ENCODE measurements around the gene CRADD.

The CRADD gene

DNA sequence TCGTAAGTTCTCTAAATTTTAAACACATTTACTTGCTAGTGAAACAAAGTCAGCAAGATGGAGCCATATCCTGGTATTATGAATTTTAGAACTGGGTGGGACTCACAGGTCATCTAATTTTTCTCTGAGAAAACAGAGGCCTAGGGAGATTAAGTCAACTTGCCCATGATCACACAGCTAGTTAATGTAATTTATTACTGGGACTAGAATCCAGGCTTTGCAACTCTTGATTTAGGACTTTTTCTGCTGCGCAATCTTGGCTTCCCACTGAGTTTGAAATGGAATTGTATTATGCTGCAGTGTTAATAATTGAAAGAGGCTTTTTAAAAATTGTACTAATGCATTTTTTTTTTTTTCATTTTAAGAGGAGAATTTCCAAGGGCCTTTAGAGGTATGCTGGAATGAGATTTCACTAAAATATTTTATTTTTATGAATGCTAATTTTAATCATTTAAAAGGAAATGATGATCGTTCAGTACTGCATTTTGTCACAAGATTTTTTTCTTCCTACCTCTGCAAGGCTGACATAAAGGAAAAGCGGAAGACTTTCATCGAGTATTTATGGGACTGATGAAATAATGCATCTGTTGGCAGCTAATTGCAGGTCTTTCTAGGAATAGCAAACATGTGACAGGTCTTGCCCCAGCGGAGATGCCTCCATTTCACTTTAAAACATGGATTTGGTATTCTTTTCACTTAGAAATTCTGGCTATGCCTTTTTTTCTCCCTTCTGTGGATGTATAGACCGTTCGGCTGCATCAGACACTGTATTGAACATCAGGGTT is 9.6 kb downstream of the CRADD start:
- Histone ChIP-seq H3K4me2 (ENCODE audit: low read length) (no peak overlapping the region), H2AFZ (no peak overlapping the region), H3K4me1 (peaks cover 47% of the 10 kb centered on the region), H3K9ac (no peak overlapping the region), H3K9me3 (ENCODE audit: control insufficient read depth, low read length) (no peaks in the 10 kb centered on the region), H3K27me3 (ENCODE audit: control insufficient read depth, insufficient read depth, low read length) (no peaks in the 10 kb centered on the region), H3K27ac (no peak overlapping the region), H3K36me3 (ENCODE audit: control insufficient read depth, insufficient read depth, low read length) (no peaks in the 10 kb centered on the region), H3K4me3 (ENCODE audit: low read depth, low read length) (no peak overlapping the region), H3K79me2 (peaks cover 36% of the 10 kb centered on the region)
- TF ChIP-seq, protein P1, sequence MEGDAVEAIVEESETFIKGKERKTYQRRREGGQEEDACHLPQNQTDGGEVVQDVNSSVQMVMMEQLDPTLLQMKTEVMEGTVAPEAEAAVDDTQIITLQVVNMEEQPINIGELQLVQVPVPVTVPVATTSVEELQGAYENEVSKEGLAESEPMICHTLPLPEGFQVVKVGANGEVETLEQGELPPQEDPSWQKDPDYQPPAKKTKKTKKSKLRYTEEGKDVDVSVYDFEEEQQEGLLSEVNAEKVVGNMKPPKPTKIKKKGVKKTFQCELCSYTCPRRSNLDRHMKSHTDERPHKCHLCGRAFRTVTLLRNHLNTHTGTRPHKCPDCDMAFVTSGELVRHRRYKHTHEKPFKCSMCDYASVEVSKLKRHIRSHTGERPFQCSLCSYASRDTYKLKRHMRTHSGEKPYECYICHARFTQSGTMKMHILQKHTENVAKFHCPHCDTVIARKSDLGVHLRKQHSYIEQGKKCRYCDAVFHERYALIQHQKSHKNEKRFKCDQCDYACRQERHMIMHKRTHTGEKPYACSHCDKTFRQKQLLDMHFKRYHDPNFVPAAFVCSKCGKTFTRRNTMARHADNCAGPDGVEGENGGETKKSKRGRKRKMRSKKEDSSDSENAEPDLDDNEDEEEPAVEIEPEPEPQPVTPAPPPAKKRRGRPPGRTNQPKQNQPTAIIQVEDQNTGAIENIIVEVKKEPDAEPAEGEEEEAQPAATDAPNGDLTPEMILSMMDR (IDR thresholded peaks at IDR 0.05): no peak

DNA sequence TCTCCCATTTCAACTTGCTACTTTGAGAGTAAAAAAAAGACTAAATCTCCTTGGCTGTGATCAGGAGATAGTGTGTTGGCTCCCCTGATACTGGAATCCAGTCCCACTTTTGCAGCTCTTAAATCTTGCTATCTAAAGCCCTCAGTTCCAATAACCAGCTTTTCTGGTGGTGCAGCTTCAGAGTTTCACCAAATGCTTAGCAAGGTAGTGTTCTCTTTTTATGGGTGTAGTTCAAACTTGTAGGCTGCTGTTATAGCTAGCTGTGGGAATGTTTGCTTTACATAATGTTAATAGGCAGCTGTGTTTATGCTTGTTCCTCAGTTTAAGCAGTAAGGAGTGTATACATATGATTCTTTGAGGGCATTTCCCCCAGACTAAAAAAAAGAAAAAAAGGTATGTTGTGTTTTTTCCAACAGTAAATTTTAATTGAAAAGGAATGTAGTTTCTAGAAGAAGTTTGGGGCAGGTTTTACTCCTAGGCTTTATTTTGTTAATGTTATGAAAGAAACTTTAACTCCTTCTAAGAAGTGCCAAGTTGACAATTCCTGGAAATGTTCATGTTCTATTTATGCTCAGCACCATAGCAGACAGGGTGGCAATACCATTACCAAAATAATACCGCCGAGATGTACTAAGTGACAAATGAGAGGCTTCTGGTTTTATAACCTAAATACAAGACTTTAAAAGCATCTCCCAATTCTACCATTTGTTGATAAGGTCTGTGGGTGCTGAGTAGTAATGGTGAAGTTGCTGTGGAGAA is 12.1 kb downstream of the CRADD start:
- Histone ChIP-seq H2AFZ (peak overlapping the region; percentile 40), H3K36me3 (ENCODE audit: control insufficient read depth, insufficient read depth, low read length) (no peaks in the 10 kb centered on the region), H3K4me2 (ENCODE audit: low read length) (peak overlapping the region; percentile 31), H3K9ac (no peak overlapping the region), H3K9me3 (ENCODE audit: control insufficient read depth, low read length) (no peaks in the 10 kb centered on the region), H3K27me3 (ENCODE audit: control insufficient read depth, insufficient read depth, low read length) (no peaks in the 10 kb centered on the region), H3K79me2 (peaks cover 46% of the 10 kb centered on the region), H3K27ac (peak overlapping the region; percentile 53), H3K4me1 (peaks cover 25% of the 10 kb centered on the region), H3K4me3 (ENCODE audit: low read depth, low read length) (no peak overlapping the region)
- TF ChIP-seq, protein P1 (IDR thresholded peaks at IDR 0.05): no peak

DNA sequence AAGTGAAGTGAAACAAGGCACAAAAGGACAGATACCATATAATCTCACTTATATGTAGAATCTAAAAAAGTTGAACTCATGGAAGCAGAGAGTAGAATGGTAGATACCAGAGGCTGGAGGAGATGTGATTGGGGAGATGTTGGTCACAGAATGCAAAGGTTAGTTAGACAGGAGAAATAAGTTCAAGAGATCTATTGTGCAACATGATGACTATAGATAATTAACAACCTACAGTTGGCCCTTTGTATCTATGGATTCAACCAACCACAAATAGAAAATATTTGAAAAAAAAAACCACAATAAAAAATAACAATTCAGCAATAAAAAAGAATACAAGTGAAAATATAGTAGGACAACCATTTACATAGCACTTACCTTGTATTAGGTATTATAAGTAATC is 19.3 kb downstream of the CRADD start:
- no peaks in the 10 kb centered on the region for H3K36me3 ChIP-seq (ENCODE audit: control insufficient read depth, insufficient read depth, low read length)
- no peak overlapping the region for H2AFZ ChIP-seq
- peaks cover 15% of the 10 kb centered on the region for H3K4me1 ChIP-seq
- no peak overlapping the region for H3K27ac ChIP-seq
- no peak overlapping the region for H3K9ac ChIP-seq
- H3K27me3 ChIP-seq (ENCODE audit: control insufficient read depth, insufficient read depth, low read length): no peaks in the 10 kb centered on the region
- peaks cover 29% of the 10 kb centered on the region for H3K79me2 ChIP-seq
- no peak overlapping the region for H3K4me2 ChIP-seq (ENCODE audit: low read length)
- no peaks in the 10 kb centered on the region for H3K9me3 ChIP-seq (ENCODE audit: control insufficient read depth, low read length)
- TF ChIP-seq, protein P1 (IDR thresholded peaks at IDR 0.05): no peak
- no peak overlapping the region for H3K4me3 ChIP-seq (ENCODE audit: low read depth, low read length)

DNA sequence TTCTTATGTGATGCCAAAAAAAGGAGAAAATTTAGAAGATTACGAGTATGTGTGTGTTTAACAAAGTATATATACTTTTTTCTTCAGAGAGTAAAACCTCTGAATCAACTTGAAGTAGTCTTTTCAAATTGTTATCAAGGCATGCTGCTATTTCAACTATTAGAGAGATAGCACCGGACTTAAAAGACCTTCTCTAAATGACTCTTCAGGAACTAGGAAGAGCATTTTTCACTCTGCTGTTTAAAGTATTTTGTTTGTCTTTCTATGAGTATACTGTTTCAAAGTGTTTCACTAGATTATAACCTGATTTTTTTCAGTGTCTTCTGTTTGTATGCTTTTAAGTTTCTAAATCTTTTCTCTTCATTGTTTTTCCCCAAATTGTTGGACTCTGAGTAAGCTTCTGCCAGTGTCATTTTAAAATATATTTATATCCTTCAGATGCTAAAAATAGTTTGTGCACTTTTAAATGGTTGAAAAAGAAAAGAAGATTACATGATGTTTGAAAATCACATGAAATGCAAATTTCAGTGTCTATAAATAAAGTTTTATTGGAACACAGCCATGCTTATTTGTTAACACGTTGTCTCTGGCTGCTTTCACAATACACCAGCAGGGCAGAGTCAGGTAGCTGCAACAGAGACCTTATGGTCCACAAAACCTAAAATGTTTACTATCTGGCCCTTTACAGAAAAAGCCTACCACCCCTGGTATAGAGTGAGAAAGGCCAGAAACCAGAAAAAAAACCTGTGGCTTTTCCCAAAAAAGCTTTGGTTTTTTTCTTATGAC is 21.3 kb downstream of the CRADD start:
- Histone ChIP-seq H3K27ac (peak overlapping the region; percentile 70), H3K4me3 (ENCODE audit: low read depth, low read length) (no peak overlapping the region)

More for the DNA sequence above, 21.3 kb downstream of the CRADD start:
- peaks cover 30% of the 10 kb centered on the region for H3K79me2 ChIP-seq
- H3K36me3 ChIP-seq (ENCODE audit: control insufficient read depth, insufficient read depth, low read length): no peaks in the 10 kb centered on the region
- TF ChIP-seq, protein P1 (IDR thresholded peaks at IDR 0.05): no peak
- H3K27me3 ChIP-seq (ENCODE audit: control insufficient read depth, insufficient read depth, low read length): no peaks in the 10 kb centered on the region
- H3K9me3 ChIP-seq (ENCODE audit: control insufficient read depth, low read length): no peaks in the 10 kb centered on the region
- H3K4me2 ChIP-seq (ENCODE audit: low read length): no peak overlapping the region
- H2AFZ ChIP-seq: peak overlapping the region; percentile 1
- H3K9ac ChIP-seq: no peak overlapping the region
- H3K4me1 ChIP-seq: peaks cover 25% of the 10 kb centered on the region

All from parathyroid adenoma (tissue), 2 donors.